NCI-H1417 treated with DMSO at 0.1 percent for 48 hours (cell line): ENCODE measurements around the gene PTCRA.
"Not testable (repeated sequence)": the region's sequence is repeated elsewhere in the genome, so short reads cannot be mapped to it uniquely, and the experiment has no call there.

Experiments used
- DNase-seq: peaks from one replicate; lab custom pipeline; 2025; lab: John Stamatoyannopoulos, UW

PTCRA gene

GRCh38 chr6:42941356-42941755, 25.5 kb downstream of the PTCRA start:
- DNase-seq: not testable (repeated sequence)

- DNase-seq: no peak
These were observed 26.6 kb downstream of the PTCRA start for GRCh38 chr6:42942444-42942843.

GRCh38 chr6:42947950-42948349, 32.1 kb downstream of the PTCRA start:
- no peak for DNase-seq

- DNase-seq: no peak
These were observed 36.5 kb downstream of the PTCRA start for GRCh38 chr6:42952389-42952788.

- DNase-seq: not testable (repeated sequence)
These were observed 38.6 kb downstream of the PTCRA start for GRCh38 chr6:42954405-42954804.

GRCh38 chr6:42958125-42958524, 42.3 kb downstream of the PTCRA start:
- DNase-seq: no peak

GRCh38 chr6:42959917-42960242, 44.0 kb downstream of the PTCRA start:
- no peak for DNase-seq

GRCh38 chr6:42960243-42961019, 44.6 kb downstream of the PTCRA start, which contains the start of gene GNMT:
Gene GNMT (plus strand): TSS chr6:42960754. CDS start chr6:42960768, 14 bp downstream.
- no peak for DNase-seq

- no peak for DNase-seq
These were observed 45.2 kb downstream of the PTCRA start for GRCh38 chr6:42961020-42961470.

GRCh38 chr6:42962096-42962495, 46.2 kb downstream of the PTCRA start:
- no peak for DNase-seq

GRCh38 chr6:42962502-42963178, 46.8 kb downstream of the PTCRA start:
- no peak for DNase-seq

GRCh38 chr6:42963179-42963854, 47.5 kb downstream of the PTCRA start:
- no peak for DNase-seq

- DNase-seq: no peak
These were observed 48.2 kb downstream of the PTCRA start for GRCh38 chr6:42963855-42964605.

- DNase-seq: no peak
These were observed 50.7 kb downstream of the PTCRA start for GRCh38 chr6:42966571-42966970.

- no peak for DNase-seq
These were observed 51.4 kb downstream of the PTCRA start for GRCh38 chr6:42967228-42967627.

GRCh38 chr6:42968126-42968701, 52.4 kb downstream of the PTCRA start:
- no peak for DNase-seq

GRCh38 chr6:42968783-42969182, 52.9 kb downstream of the PTCRA start:
- DNase-seq: no peak

GRCh38 chr6:42969431-42969830, 53.6 kb downstream of the PTCRA start:
- no peak for DNase-seq

GRCh38 chr6:42969934-42970333, 54.1 kb downstream of the PTCRA start:
- no peak for DNase-seq

- no peak for DNase-seq
These were observed 55.2 kb downstream of the PTCRA start for GRCh38 chr6:42970871-42971612.

- no peak for DNase-seq
These were observed 56.0 kb downstream of the PTCRA start for GRCh38 chr6:42971746-42972327.
